Activated naive CD8-positive, alpha-beta T cell treated with anti-CD3 and anti-CD28 coated beads, Interleukin-2, amount 10 ng/mL, durations not matched to agents 7 days and 5 days (primary cell): ENCODE data around the gene SANBR. TPM values are rescaled to one million over a fixed set of nuclear protein-coding genes. Genes with fewer than 3 reads are reported as not detected.

ENCODE experiments used
- ATAC-seq: fragments of 150-1000 bp; cut with Tn5 transposase; one replicate; pipeline ENCODE4 v1.10.0; 2021; ENCODE audit warnings: low read depth, moderate library complexity
- POLR2A ChIA-PET: fragments of 350-600 bp; sonication (Branson Sonifier 250); formaldehyde crosslinking; loops from one replicate; lab custom pipeline; 2021; ENCODE audit warnings: antibody characterized with exemption; lab: Charles Lee
- DNase-seq: peaks from one replicate; pipeline ENCODE4 v3.0.0; 2021
- H3K27ac Mint-ChIP-seq: one replicate; pipeline ENCODE4 v1.8.0; 2022; ENCODE audit warnings: mild to moderate bottlenecking, mixed read lengths
- H3K27me3 Mint-ChIP-seq: one replicate; pipeline ENCODE4 v1.8.0; 2022; ENCODE audit warnings: mild to moderate bottlenecking, moderate library complexity, mixed read lengths
- H3K36me3 Mint-ChIP-seq: one replicate; pipeline ENCODE4 v1.8.0; 2021; ENCODE audit warnings: mild to moderate bottlenecking, mixed read lengths
- H3K4me1 Mint-ChIP-seq: one replicate; pipeline ENCODE4 v1.8.0; 2021; ENCODE audit warnings: mixed read lengths
- H3K4me3 Mint-ChIP-seq: one replicate; pipeline ENCODE4 v1.8.0; 2022; ENCODE audit warnings: mild to moderate bottlenecking, moderate library complexity, mixed read lengths
- H3K9me3 Mint-ChIP-seq: one replicate; pipeline ENCODE4 v1.8.0; 2021; ENCODE audit warnings: mixed read lengths
- total RNA-seq, 2 experiments: library from RNA; stranded (reverse); gene quantifications; one replicate each; pipeline ENCODE4 v1.2.3, GENCODE V29; 2021

The SANBR gene
- total RNA-seq, 2 experiments from 2014 or later, result 5.8 to 7.0 TPM

- peaks cover 3% of the 10 kb centered on the region for H3K27me3 Mint-ChIP-seq
- no peak for DNase-seq
- H3K4me3 Mint-ChIP-seq, result no peak overlapping the region
- no peak for ATAC-seq
- POLR2A ChIA-PET, result no interaction called here
- H3K9me3 Mint-ChIP-seq, result peaks cover 1% of the 10 kb centered on the region
- peaks cover 7% of the 10 kb centered on the region for H3K36me3 Mint-ChIP-seq
- no peaks in the 10 kb centered on the region for H3K4me1 Mint-ChIP-seq
- no peak overlapping the region for H3K27ac Mint-ChIP-seq
Observed at GRCh38 chr2:61109291-61109690, 43.6 kb downstream of the SANBR start.

- H3K27ac Mint-ChIP-seq, result no peak overlapping the region
Observed at GRCh38 chr2:61111708-61112107, 46.0 kb downstream of the SANBR start.

GRCh38 chr2:61114147-61114546 is 48.5 kb downstream of the SANBR start:
- Mint-ChIP-seq H3K27ac (no peak overlapping the region), H3K27me3 (no peaks in the 10 kb centered on the region), H3K4me3 (no peak overlapping the region), H3K4me1 (no peaks in the 10 kb centered on the region), H3K9me3 (peaks cover 1% of the 10 kb centered on the region), H3K36me3 (peaks cover 19% of the 10 kb centered on the region)
- DNase-seq (no peak), ATAC-seq (no peak)
- POLR2A ChIA-PET, result no interaction called here

More at GRCh38 chr2:61111708-61112107, 46.0 kb downstream of the SANBR start:
- peaks cover 1% of the 10 kb centered on the region for H3K9me3 Mint-ChIP-seq
- H3K4me1 Mint-ChIP-seq, result no peaks in the 10 kb centered on the region
- POLR2A ChIA-PET, result no interaction called here
- no peak for DNase-seq
- H3K27me3 Mint-ChIP-seq, result peaks cover 3% of the 10 kb centered on the region
- peaks cover 10% of the 10 kb centered on the region for H3K36me3 Mint-ChIP-seq
- ATAC-seq, result no peak
- H3K4me3 Mint-ChIP-seq, result no peak overlapping the region

Other genes with a start within 250 kb of the SANBR start
- 10 to 100 TPM; 27.9 to 28.8 TPM for gene REL, start 184.3 kb upstream of the SANBR start, total RNA-seq
- gene PEX13, start 48.2 kb upstream of the SANBR start, total RNA-seq, result 10 to 100 TPM; 16.5 to 20.1 TPM
- gene PUS10, start 47.6 kb upstream of the SANBR start, total RNA-seq, result 10 to 100 TPM in 1 of 2 experiments, 1 to 10 TPM in 1; 8.0 to 10.6 TPM
- 10 to 100 TPM in 1 of 2 experiments, 1 to 10 TPM in 1; 7.6 to 16.1 TPM for gene C2orf74, start 96.3 kb downstream of the SANBR start, total RNA-seq